Activated CD8-positive, alpha-beta memory T cell treated with anti-CD3 and anti-CD28 coated beads, Interleukin-2, amount 10 ng/mL, durations not matched to agents 7 days and 5 days (primary cell): ENCODE measurements around the gene PLCB1. TPM values are rescaled to one million over a fixed set of nuclear protein-coding genes. Genes with fewer than 3 reads are reported as not detected.

Source experiments
- ATAC-seq: fragments of 150-1000 bp; cut with Tn5 transposase; one replicate; pipeline ENCODE4 v1.10.0; 2021; ENCODE audit warnings: moderate library complexity
- CTCF ChIA-PET: fragments of 350-600 bp; sonication (Branson Sonifier 250); formaldehyde crosslinking; loops from one replicate; lab custom pipeline; 2021; ENCODE audit warnings: antibody characterized with exemption; lab: Charles Lee
- DNase-seq: peaks from one replicate; pipeline ENCODE4 v3.0.0-alpha.2; 2020
- H3K27ac Mint-ChIP-seq: one replicate; pipeline ENCODE4 v1.8.0; 2021; ENCODE audit warnings: mild to moderate bottlenecking, mixed read lengths
- H3K27me3 Mint-ChIP-seq: one replicate; pipeline ENCODE4 v1.8.0; 2021; ENCODE audit warnings: mixed read lengths
- H3K36me3 Mint-ChIP-seq: one replicate; pipeline ENCODE4 v1.8.0; 2021; ENCODE audit warnings: mild to moderate bottlenecking, mixed read lengths
- H3K4me1 Mint-ChIP-seq: one replicate; pipeline ENCODE4 v1.8.0; 2021; ENCODE audit warnings: mixed read lengths
- H3K4me3 Mint-ChIP-seq: one replicate; pipeline ENCODE4 v1.8.0; 2021; ENCODE audit warnings: mild to moderate bottlenecking, moderate library complexity, mixed read lengths
- H3K9me3 Mint-ChIP-seq: one replicate; pipeline ENCODE4 v1.8.0; 2022; ENCODE audit warnings: low read depth, mixed read lengths
- total RNA-seq, 2 experiments: library from RNA; stranded (reverse); gene quantifications; one replicate each; pipeline ENCODE4 v1.2.3, GENCODE V29; 2021

The PLCB1 gene
- total RNA-seq, 2 experiments from 2014 or later, result 2.4 to 3.2 TPM

- CTCF ChIA-PET, result no interaction called here
- ATAC-seq (no peak), DNase-seq (no peak)
- H3K27ac Mint-ChIP-seq, result no peak overlapping the region
- no peaks in the 10 kb centered on the region for H3K36me3 Mint-ChIP-seq
- no peaks in the 10 kb centered on the region for H3K9me3 Mint-ChIP-seq
- no peak overlapping the region for H3K4me3 Mint-ChIP-seq
- peaks cover 5% of the 10 kb centered on the region for H3K4me1 Mint-ChIP-seq
- H3K27me3 Mint-ChIP-seq, result no peaks in the 10 kb centered on the region
Measured at GRCh38 chr20:8764344-8764962, 632.4 kb downstream of the PLCB1 start.

DNA sequence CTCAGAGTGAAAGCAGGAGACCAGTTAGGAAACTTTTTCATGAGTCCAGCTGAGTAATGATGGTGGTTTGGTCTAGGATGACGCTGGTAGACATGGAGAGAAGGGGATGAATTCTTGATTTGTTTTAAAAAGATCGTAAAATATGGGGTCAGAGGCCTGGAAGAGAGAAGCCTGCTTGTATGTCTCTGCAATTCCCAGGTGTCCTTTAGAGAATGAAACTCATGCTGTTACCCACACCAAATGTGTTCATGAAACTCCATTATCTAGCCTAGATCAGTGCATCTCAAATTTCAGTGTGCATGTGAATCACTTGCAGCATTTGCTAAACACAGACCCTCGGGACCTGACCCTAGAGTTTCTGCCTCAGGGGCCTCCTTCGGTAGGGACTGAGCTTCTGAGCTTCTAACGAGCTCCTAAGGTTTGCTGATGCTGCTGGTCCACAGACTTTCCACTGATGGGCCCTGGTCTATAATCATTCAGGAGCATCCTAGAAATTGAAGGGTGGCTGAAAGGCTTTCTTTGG is 634.9 kb downstream of the PLCB1 start:
- no peaks in the 10 kb centered on the region for H3K9me3 Mint-ChIP-seq
- H3K27me3 Mint-ChIP-seq, result no peaks in the 10 kb centered on the region
- H3K4me3 Mint-ChIP-seq, result no peak overlapping the region
- H3K4me1 Mint-ChIP-seq, result peaks cover 5% of the 10 kb centered on the region
- ATAC-seq (no peak), DNase-seq (no peak)
- no peaks in the 10 kb centered on the region for H3K36me3 Mint-ChIP-seq
- CTCF ChIA-PET, result interaction anchor here (1.3 kb wide), 1 partner anchor 9 kb away, joined by 3 read pairs; no protein-coding TSS in a partner anchor
- no peak overlapping the region for H3K27ac Mint-ChIP-seq

DNA sequence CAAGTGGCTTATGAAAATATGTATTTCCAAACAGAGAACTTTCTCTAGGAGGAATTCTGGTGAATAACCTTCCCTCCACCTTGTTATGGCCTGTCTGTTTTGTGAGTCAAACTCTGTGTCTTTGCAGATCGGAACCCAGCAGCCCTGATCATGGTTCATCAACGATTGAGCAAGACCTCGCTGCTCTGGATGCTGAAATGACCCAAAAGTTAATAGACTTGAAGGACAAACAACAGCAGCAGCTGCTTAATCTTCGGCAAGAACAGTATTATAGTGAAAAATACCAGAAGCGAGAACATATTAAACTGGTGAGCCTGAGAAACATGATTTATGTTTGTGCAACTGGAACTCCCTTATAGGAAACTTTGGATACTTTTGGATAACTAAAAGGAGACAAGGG is 642.3 kb downstream of the PLCB1 start:
- Mint-ChIP-seq H3K27ac (no peak overlapping the region), H3K4me3 (no peak overlapping the region), H3K9me3 (no peaks in the 10 kb centered on the region), H3K36me3 (no peaks in the 10 kb centered on the region), H3K27me3 (no peaks in the 10 kb centered on the region), H3K4me1 (no peaks in the 10 kb centered on the region)
- DNase-seq (no peak), ATAC-seq (no peak)
- CTCF ChIA-PET, result no interaction called here

DNA sequence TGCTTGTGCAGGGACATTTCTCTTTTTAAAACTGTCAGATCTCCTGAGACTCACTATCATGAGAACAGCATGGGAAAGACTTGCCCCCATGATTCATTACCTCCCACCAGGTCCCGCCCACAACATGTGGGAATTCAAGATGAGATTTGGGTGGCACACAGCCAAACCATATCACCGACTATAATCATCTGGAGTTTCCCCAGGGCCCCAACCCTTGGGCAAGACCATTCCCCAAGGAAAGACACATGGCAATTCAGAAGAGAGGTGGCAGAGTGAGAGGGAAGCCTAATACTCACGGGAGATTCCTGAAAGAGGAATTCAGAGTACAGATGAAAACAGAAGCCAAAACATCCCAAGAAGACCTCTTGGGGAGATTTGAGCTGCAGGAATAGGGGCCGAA is 645.8 kb downstream of the PLCB1 start:
- no peaks in the 10 kb centered on the region for H3K4me1 Mint-ChIP-seq
- H3K36me3 Mint-ChIP-seq, result no peaks in the 10 kb centered on the region
- no peaks in the 10 kb centered on the region for H3K27me3 Mint-ChIP-seq
- ATAC-seq, result no peak
- CTCF ChIA-PET, result no interaction called here
- H3K27ac Mint-ChIP-seq, result no peak overlapping the region
- H3K4me3 Mint-ChIP-seq, result no peak overlapping the region
- no peak for DNase-seq
- H3K9me3 Mint-ChIP-seq, result no peaks in the 10 kb centered on the region

DNA sequence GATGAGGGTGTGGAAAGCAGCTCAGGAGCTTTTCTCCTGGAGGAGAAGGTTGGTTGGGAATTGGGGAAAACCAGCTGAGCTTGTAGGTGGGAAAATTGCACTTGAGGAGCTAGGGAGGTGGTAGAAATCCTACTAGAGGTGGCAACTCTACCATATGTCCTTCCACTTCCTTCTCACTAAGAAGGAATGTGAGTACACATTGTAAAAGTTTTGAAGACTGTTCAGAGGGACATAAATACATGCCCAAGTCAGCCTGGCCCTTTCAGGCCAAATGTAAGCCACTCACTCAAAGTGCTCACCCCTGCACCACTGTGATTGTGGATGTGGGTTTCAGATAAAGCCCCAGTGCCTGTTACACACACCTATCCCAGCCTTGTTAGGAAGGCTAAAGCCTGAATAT is 646.3 kb downstream of the PLCB1 start:
- no peaks in the 10 kb centered on the region for H3K9me3 Mint-ChIP-seq
- H3K4me3 Mint-ChIP-seq, result no peak overlapping the region
- no peak overlapping the region for H3K27ac Mint-ChIP-seq
- no peaks in the 10 kb centered on the region for H3K27me3 Mint-ChIP-seq
- no peaks in the 10 kb centered on the region for H3K4me1 Mint-ChIP-seq
- DNase-seq (no peak), ATAC-seq (no peak)
- CTCF ChIA-PET, result no interaction called here
- no peaks in the 10 kb centered on the region for H3K36me3 Mint-ChIP-seq

DNA sequence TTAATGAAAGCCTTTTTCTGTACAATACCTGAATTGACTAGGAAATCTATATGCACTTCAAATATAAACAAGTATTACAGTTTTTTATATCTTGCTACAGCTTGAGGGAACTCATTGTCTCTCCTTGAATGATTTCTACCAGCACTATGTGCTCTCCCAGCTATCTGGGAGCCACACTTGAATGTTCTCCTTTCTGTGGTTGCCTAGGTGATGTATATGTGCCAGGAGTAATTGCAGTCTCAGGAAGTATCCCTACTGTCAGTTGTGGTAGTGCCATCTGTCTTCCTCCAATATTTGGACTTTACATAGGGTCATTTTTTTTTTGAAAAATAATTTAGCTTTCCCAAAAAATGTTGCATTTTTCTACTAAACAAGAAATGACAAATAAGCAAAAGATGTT is 648.8 kb downstream of the PLCB1 start:
- Mint-ChIP-seq H3K4me1 (no peaks in the 10 kb centered on the region), H3K4me3 (no peak overlapping the region), H3K36me3 (no peaks in the 10 kb centered on the region), H3K27me3 (no peaks in the 10 kb centered on the region), H3K9me3 (no peaks in the 10 kb centered on the region), H3K27ac (no peak overlapping the region)
- ATAC-seq (no peak), DNase-seq (no peak)
- CTCF ChIA-PET, result interaction anchor here (1.1 kb wide), 1 partner anchor 23 kb away, joined by 3 read pairs; no protein-coding TSS in a partner anchor

GRCh38 chr20:8782804-8783203 is 650.7 kb downstream of the PLCB1 start:
- ATAC-seq (no peak), DNase-seq (no peak)
- H3K9me3 Mint-ChIP-seq, result no peaks in the 10 kb centered on the region
- H3K27ac Mint-ChIP-seq, result no peak overlapping the region
- no peaks in the 10 kb centered on the region for H3K4me1 Mint-ChIP-seq
- no peak overlapping the region for H3K4me3 Mint-ChIP-seq
- H3K36me3 Mint-ChIP-seq, result no peaks in the 10 kb centered on the region
- CTCF ChIA-PET, result no interaction called here
- H3K27me3 Mint-ChIP-seq, result no peaks in the 10 kb centered on the region

DNA sequence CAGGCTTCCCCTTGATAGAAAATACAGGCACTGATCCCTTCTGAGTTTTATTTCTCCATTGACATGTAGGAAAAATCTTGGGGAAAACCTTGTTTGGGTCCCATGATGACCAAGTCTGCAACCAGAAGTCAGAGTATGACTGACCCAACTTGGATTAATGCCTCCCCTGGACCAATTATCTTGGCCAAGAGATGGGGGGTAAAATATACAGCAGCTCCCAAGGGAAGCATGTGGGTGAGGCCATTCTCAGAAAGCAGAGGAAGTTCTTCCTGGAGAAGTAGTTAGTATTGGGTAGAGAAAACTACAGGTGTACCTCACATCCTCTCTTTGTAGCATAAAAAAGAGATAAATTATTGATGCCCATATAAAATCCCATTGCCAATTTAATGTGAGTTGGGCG is 651.7 kb downstream of the PLCB1 start:
- DNase-seq (no peak), ATAC-seq (no peak)
- H3K9me3 Mint-ChIP-seq, result no peaks in the 10 kb centered on the region
- H3K27ac Mint-ChIP-seq, result no peak overlapping the region
- no peaks in the 10 kb centered on the region for H3K27me3 Mint-ChIP-seq
- H3K36me3 Mint-ChIP-seq, result no peaks in the 10 kb centered on the region
- CTCF ChIA-PET, result no interaction called here
- H3K4me1 Mint-ChIP-seq, result no peaks in the 10 kb centered on the region
- H3K4me3 Mint-ChIP-seq, result no peak overlapping the region

DNA sequence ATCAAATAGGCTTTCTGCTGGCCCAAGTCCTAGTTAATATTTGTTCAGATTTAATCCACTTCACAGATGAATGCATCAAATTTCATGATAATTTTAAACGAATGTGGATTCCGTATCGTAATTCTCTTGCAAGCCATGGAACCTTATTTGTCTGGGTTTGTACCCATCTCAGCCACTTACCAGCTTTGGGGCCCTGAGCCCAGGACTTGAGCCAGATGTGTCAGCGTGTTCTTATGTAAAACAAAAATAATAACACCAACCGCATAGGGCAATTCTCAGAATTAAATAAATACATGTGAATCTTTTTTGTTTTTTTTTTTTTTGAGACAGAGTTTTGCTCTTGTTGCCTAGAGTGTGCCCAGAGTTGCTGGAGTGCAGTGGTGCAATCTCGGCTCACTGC is 654.3 kb downstream of the PLCB1 start:
- no peaks in the 10 kb centered on the region for H3K36me3 Mint-ChIP-seq
- H3K4me1 Mint-ChIP-seq, result no peaks in the 10 kb centered on the region
- ATAC-seq (no peak), DNase-seq (no peak)
- no peak overlapping the region for H3K27ac Mint-ChIP-seq
- H3K9me3 Mint-ChIP-seq, result no peaks in the 10 kb centered on the region
- H3K27me3 Mint-ChIP-seq, result no peaks in the 10 kb centered on the region
- CTCF ChIA-PET, result no interaction called here
- H3K4me3 Mint-ChIP-seq, result no peak overlapping the region

DNA sequence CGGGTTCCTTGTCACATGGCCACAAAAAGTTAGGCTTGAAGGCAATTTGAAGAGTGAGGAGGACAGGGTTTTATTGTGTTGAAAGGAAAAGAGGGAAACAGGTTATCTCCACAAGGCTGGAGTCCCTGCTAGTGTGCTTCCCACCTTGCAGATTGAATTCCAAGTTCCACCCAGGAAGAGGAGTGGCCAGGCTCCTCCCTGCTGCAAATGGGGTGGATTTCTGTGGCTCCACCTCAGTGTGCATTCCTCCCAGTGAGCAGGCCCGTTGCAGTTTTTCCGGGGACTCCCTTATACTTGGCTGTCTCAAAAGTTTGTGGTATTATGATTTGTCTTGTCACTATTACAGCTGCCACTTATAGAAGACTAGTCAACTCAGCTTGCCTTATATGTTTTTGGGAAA is 655.0 kb downstream of the PLCB1 start:
- DNase-seq, result no peak
- Mint-ChIP-seq H3K27ac (no peak overlapping the region), H3K4me3 (no peak overlapping the region), H3K27me3 (no peaks in the 10 kb centered on the region), H3K4me1 (no peaks in the 10 kb centered on the region), H3K9me3 (no peaks in the 10 kb centered on the region), H3K36me3 (no peaks in the 10 kb centered on the region)
- CTCF ChIA-PET, result no interaction called here
- ATAC-seq, result no peak

GRCh38 chr20:8788275-8788674 is 656.2 kb downstream of the PLCB1 start:
- no peaks in the 10 kb centered on the region for H3K36me3 Mint-ChIP-seq
- no peak for DNase-seq
- H3K4me1 Mint-ChIP-seq, result no peaks in the 10 kb centered on the region
- ATAC-seq, result no peak
- no peaks in the 10 kb centered on the region for H3K27me3 Mint-ChIP-seq
- H3K9me3 Mint-ChIP-seq, result no peaks in the 10 kb centered on the region
- CTCF ChIA-PET, result no interaction called here
- H3K4me3 Mint-ChIP-seq, result no peak overlapping the region
- H3K27ac Mint-ChIP-seq, result no peak overlapping the region

DNA sequence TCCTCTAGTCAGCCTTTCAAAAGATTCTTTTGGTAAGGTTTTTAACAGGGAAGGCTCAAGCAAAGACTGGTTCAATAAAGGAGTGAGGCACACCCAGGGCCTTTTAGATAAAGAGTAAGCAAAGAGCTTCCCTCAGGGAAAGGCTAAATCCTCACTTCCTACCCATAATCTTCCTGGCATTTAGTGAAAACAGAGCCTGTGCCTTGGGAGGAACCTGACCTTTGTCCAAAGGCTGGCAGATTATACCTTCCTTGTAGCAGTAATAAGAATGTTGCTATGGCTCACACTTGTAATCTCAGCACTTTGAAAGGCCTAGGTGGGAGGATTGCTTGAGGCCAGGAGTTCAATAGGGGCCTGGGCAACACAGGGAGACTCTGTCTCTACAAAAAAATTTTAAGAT is 656.8 kb downstream of the PLCB1 start:
- H3K4me1 Mint-ChIP-seq, result no peaks in the 10 kb centered on the region
- CTCF ChIA-PET, result interaction anchor here (0.9 kb wide), 1 partner anchor 9 kb away, joined by 3 read pairs; no protein-coding TSS in a partner anchor
- no peaks in the 10 kb centered on the region for H3K9me3 Mint-ChIP-seq
- DNase-seq (no peak), ATAC-seq (no peak)
- H3K4me3 Mint-ChIP-seq, result no peak overlapping the region
- H3K27me3 Mint-ChIP-seq, result no peaks in the 10 kb centered on the region
- no peak overlapping the region for H3K27ac Mint-ChIP-seq
- H3K36me3 Mint-ChIP-seq, result no peaks in the 10 kb centered on the region

DNA sequence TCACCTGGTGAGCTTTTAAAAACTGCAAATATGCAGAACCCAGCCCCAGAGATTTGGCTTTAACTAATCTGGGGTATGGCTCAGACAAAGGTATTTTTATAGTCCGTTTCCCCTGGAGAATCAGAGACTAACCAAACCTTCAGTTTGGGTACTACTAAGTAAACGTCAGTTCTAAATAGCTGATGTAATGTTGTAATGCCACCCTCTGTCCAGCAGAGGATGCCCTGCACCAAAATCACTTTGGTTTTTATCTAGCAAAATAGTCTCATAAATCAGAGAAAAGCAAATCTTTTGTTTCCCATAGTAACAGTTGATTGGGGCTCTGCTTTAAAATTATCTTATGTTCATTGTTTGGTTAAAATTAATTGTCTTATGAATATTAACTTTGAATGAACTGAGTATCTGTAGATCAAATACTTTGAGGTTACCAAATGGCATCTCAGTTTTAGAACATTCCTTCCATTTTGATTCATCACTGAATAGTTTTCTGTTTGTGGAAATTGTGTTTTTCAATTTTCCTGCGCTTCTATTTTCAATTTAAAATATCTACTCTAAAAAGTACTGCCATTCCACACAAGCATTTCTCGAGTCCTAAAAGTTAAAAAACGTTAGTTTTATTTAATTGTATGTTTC is 658.5 kb downstream of the PLCB1 start:
- peak; percentile 36 for ATAC-seq
- H3K9me3 Mint-ChIP-seq, result no peaks in the 10 kb centered on the region
- no peaks in the 10 kb centered on the region for H3K36me3 Mint-ChIP-seq
- H3K4me3 Mint-ChIP-seq, result no peak overlapping the region
- H3K4me1 Mint-ChIP-seq, result no peaks in the 10 kb centered on the region
- H3K27me3 Mint-ChIP-seq, result no peaks in the 10 kb centered on the region
- CTCF ChIA-PET, result interaction anchor here (0.6 to 1.0 kb wide), 2 partner anchors 11 to 15 kb away, joined by 3 read pairs; no protein-coding TSS in a partner anchor
- H3K27ac Mint-ChIP-seq, result no peak overlapping the region
- no peak for DNase-seq

DNA sequence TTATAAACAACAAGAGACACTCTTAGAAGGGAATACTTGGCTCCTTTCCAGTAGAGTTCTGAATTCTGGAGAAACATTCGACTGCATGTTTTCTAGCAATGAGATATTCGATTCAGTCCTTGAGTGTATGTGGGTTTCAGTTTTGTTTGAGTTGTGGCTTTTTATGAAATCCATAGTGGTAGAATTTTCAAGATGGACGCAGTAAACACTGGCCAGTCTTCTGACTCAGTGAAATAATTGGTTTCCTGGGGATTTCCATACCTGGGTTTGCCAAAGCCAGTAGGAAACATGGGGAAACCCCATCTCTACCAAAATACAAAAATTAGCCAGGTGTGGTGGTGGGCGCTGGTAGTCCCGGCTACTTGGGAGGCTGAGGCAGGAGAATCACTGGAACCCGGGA is 663.3 kb downstream of the PLCB1 start:
- H3K9me3 Mint-ChIP-seq, result no peaks in the 10 kb centered on the region
- DNase-seq (no peak), ATAC-seq (no peak)
- H3K4me3 Mint-ChIP-seq, result no peak overlapping the region
- no peaks in the 10 kb centered on the region for H3K36me3 Mint-ChIP-seq
- no peak overlapping the region for H3K27ac Mint-ChIP-seq
- H3K4me1 Mint-ChIP-seq, result no peaks in the 10 kb centered on the region
- CTCF ChIA-PET, result no interaction called here
- H3K27me3 Mint-ChIP-seq, result no peaks in the 10 kb centered on the region
